Vagina (tissue), 2 donors: ENCODE data around the gene MX2.

Source experiments
- CTCF ChIP-seq, 3 experiments: fragments of 450-650 bp in 2 of 3; fragments of 200-600 bp in 1 of 3; sonication (generic) in 1 of 3; IDR thresholded peaks; one replicate each; pipeline ENCODE4 v1.5.1; 2017 to 2019; ENCODE audit warnings: antibody characterized with exemption in 3 of 3, mild to moderate bottlenecking in 2 of 3, moderate library complexity in 2 of 3
- POLR2AphosphoS5 ChIP-seq, 2 donors: sonication (generic); formaldehyde crosslinking; IDR thresholded peaks; one replicate each; pipeline ENCODE4 v1.9.0; 2017; ENCODE audit warnings: antibody characterized with exemption in 2 of 2, mild to moderate bottlenecking in 2 of 2, low read depth in 1 of 2; ENCODE audit not compliant: insufficient read depth in 1 of 2

GRCh38 chr21:41446586-41446985 is 84.8 kb downstream of the MX2 start:
- TF ChIP-seq POLR2AphosphoS5 (IDR thresholded peaks at IDR 0.05; ENCODE audit: insufficient read depth in 1 of 2, low read depth in 1 of 2) (no peak), CTCF (IDR thresholded peaks at IDR 0.05) (no peak)
